Ovary (tissue), 9 donors: Measurements from ENCODE around the gene LGR6. TPM values are rescaled to one million over a fixed set of nuclear protein-coding genes. Genes with fewer than 3 reads are reported as not detected.
A peak's percentile ranks its signal among the peaks of the same experiment; 100 is the strongest.

Experiments used
- DNase-seq, 5 donors: peaks; one replicate each; pipeline ENCODE4 v3.0.0-alpha.2; 2019 to 2020
- H3K27ac ChIP-seq, 2 donors: fragments of 200-600 bp; one replicate each; pipeline versions ENCODE4 v1.5.1 to v1.8.0; 2019 to 2022
- H3K27me3 ChIP-seq: fragments of 200-600 bp; one replicate; pipeline ENCODE4 v1.8.0; 2022
- H3K36me3 ChIP-seq: fragments of 200-600 bp; sonication (generic); one replicate; pipeline ENCODE4 v1.5.1; 2019
- H3K4me1 ChIP-seq: one replicate; pipeline ENCODE4 v1.8.1; 2013; ENCODE audit warnings: mild to moderate bottlenecking, moderate library complexity; ENCODE audit not compliant: insufficient read depth
- H3K4me3 ChIP-seq: fragments of 200-600 bp; sonication (generic); one replicate; pipeline ENCODE4 v1.5.1; 2017
- H3K9me3 ChIP-seq, 2 donors: fragments of 200-600 bp in 1 of 2; sonication (generic) in 1 of 2; one replicate each; pipeline versions ENCODE4 v1.5.1 to v1.8.1; 2013 to 2019; ENCODE audit warnings: mild to moderate bottlenecking in 1 of 2, moderate library complexity in 1 of 2
- EP300 ChIP-seq: sonication (generic); formaldehyde crosslinking; IDR thresholded peaks from one replicate; pipeline ENCODE4 v1.6.1; 2017; ENCODE audit warnings: antibody characterized with exemption
- POLR2A ChIP-seq: fragments of 450-650 bp; IDR thresholded peaks from one replicate; pipeline ENCODE4 v1.6.1; 2017; ENCODE audit warnings: antibody characterized with exemption, mild to moderate bottlenecking, moderate library complexity
- WGBS, 3 donors: extraction: QIAGEN DNeasy Blood & Tissue Kit in 1 of 3; methylation state at CpG; one replicate each; pipeline versions ENCODE4 v1.1.5 to v1.1.7; 2013 to 2017; 5-methylcytosine and 5-hydroxymethylcytosine counted together
- intact Hi-C, 4 donors: fragments of 100-400 bp; cut with DNase I; formaldehyde crosslinking; loops; one replicate each; pipeline versions ENCODE4 v1.11.0 to v1.15.1; 2022 to 2023
- polyA plus RNA-seq, 2 donors: library from polyadenylated mRNA; stranded (reverse); fragments of 200-250 nt in 1 of 2; fragments of 350-450 nt in 1 of 2; fragmentation: Illumina TruSeq in 1 of 2; extraction: RNeasy Lipid Tissue Mini Kit (QIAGEN cat#74804) in 1 of 2; gene quantifications; one replicate each; pipeline ENCODE4 v1.2.3, GENCODE V29; 2013 to 2014
- total RNA-seq, 7 donors: library from RNA; depleted of rRNA in 2 of 7; stranded (reverse); fragments of >200 nt in 2 of 7; fragmentation: NEBNext Ultra II Directional in 3 of 7; extraction: Animal tissue kit (Norgen Biotek cat#: 25700) in 3 of 7; gene quantifications; one replicate each; pipeline versions ENCODE4 v1.1.0 to v1.2.4, GENCODE V29; 2016 to 2023
- TF ChIP-seq, protein P1 (sequence below), 3 donors: fragments of 450-650 bp in 2 of 3; fragments of 200-600 bp in 1 of 3; IDR thresholded peaks; one replicate each; pipeline versions ENCODE4 v1.5.1 to v1.8.0; 2016 to 2022; ENCODE audit warnings: antibody characterized with exemption in 3 of 3, mild to moderate bottlenecking in 1 of 3
- donor health status: DM: no; HTN: no; CAD: no; lungs with moderate emphysema.
- donor health status: DM: no; HTN: no; CAD: no.
- donor health status: Bipolar disorder and iron deficiency.
- donor health status: DM: yes; HTN: yes; CAD: no.
- donor health status: DM: no; HTN: no; CAD: no.
- donor health status: DM: yes; HTN: yes; CAD: no.

Gene LGR6
- total and polyA plus RNA-seq, 9 donors: 0.24 to 12.4 (median 1.4) TPM

DNA sequence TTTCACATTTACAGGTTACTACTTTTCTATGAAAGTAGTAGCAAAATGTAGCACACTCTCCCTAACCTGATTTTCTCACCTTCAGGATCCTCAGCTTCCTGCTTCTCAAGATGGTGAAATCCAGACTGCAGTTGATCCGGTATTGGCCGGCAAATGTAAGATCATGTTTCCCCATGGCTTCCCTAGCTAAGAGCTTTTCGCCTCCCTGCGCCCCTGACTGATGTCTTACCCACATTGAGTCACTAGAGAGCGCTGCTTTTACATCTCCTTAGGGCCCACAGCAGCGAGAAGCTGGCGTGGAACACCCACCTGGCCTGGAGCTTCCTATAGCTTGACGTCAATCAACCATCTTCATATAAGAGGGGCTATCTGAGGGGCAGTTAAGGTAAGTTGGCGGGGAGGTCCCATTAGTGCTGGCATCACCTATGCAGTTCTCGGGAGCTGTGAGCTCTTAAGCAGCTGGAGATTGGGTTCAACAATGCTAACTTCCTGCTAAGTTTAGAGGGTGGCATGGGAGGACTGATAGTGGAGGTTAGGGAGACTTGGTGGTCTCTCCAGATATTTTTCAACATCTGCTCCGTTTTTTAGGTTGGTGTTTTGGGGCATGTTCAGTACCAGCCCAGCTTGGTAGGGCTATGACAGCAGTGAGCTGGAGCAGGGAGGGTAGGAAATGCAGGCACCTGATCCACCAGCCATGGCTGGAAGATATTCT, 38.7 kb upstream of the LGR6 start:
- 23 to 33% (median 28%) methylated on average over 11 of the region's 11 CpGs for WGBS, 3 donors
- intact Hi-C loops: no loop called here
- H3K36me3 ChIP-seq: no peaks in the 10 kb centered on the region

DNA sequence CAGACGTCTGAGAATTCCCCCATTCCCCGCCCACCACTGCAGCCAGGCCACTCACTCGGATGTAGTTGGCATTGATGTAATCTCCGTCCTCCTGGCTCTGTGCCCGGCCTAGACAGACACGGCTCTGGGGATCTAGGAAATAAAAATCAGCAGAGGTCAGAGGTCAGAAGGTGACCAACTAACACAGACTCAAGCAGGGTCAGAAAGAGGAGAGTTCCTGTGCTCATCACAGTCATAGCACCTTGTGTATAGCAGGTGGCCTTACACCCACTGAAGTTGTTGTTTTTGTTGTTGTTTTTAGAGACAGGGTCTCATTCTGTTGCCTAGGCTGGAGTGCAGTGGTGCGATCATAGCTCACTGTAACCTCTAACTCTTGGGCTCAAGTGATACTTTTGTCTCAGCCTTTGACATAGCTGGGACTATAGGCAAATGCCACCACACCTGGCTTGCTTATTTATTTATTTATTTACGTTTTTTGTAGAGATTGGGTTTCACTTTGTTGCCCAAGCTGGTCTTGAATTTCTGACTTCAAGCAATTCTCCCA, 38.0 kb upstream of the LGR6 start:
- Histone ChIP-seq H3K27ac (no peak overlapping the region), H3K27me3 (no peaks in the 10 kb centered on the region), H3K36me3 (no peaks in the 10 kb centered on the region), H3K9me3 (no peaks in the 10 kb centered on the region), H3K4me1 (peaks cover 14% of the 10 kb centered on the region), H3K4me3 (no peak overlapping the region)
- TF ChIP-seq EP300 (no peak), POLR2A (no peak)
- TF ChIP-seq, protein P1, sequence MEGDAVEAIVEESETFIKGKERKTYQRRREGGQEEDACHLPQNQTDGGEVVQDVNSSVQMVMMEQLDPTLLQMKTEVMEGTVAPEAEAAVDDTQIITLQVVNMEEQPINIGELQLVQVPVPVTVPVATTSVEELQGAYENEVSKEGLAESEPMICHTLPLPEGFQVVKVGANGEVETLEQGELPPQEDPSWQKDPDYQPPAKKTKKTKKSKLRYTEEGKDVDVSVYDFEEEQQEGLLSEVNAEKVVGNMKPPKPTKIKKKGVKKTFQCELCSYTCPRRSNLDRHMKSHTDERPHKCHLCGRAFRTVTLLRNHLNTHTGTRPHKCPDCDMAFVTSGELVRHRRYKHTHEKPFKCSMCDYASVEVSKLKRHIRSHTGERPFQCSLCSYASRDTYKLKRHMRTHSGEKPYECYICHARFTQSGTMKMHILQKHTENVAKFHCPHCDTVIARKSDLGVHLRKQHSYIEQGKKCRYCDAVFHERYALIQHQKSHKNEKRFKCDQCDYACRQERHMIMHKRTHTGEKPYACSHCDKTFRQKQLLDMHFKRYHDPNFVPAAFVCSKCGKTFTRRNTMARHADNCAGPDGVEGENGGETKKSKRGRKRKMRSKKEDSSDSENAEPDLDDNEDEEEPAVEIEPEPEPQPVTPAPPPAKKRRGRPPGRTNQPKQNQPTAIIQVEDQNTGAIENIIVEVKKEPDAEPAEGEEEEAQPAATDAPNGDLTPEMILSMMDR (IDR thresholded peaks at IDR 0.05): no peak
- DNase-seq: peak in 1 of 5 donors; percentile 61
- intact Hi-C loops: no loop called here
- 39 to 46% (median 42%) methylated on average over 8 of the region's 8 CpGs for WGBS, 3 donors

More for the DNA sequence above, 38.7 kb upstream of the LGR6 start:
- Histone ChIP-seq H3K4me1 (peaks cover 10% of the 10 kb centered on the region), H3K27me3 (no peaks in the 10 kb centered on the region), H3K9me3 (no peaks in the 10 kb centered on the region), H3K4me3 (no peak overlapping the region), H3K27ac (no peak overlapping the region)
- DNase-seq: peak in 3 of 5 donors; percentile 56 to 62 (median 56)
- TF ChIP-seq, protein P1 (IDR thresholded peaks at IDR 0.05): peak in 1 of 3 donors; percentile 34
- no peak for TF ChIP-seq EP300

DNA sequence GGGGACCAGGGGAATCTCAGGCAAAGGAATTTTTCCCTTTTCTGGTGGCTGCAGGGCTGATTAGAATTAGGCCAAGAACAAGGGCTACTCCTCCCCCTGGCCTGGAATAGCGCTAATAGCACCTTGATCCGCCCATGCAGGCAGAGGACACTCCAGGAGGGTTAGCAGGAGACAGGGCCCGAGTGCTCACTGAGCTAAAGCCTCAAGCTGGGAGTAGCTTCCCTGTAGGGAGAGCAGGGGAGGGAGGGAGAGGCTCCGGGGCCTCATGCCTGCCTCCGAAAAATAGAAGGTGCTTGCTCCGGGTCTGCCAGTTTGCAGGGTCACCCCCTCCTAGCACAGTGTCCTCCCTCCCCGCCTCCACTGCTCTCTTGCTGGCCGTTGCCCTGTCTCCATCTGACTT, 37.0 kb upstream of the LGR6 start:
- no peak overlapping the region for H3K27ac ChIP-seq
- no peaks in the 10 kb centered on the region for H3K27me3 ChIP-seq
- H3K36me3 ChIP-seq: no peaks in the 10 kb centered on the region
- no peaks in the 10 kb centered on the region for H3K9me3 ChIP-seq
- DNase-seq: no peak
- no peak overlapping the region for H3K4me3 ChIP-seq
- TF ChIP-seq, protein P1 (IDR thresholded peaks at IDR 0.05): no peak
- TF ChIP-seq POLR2A: no peak
- no peak for TF ChIP-seq EP300
- intact Hi-C loops: no loop called here
- peaks cover 17% of the 10 kb centered on the region for H3K4me1 ChIP-seq
- WGBS, 3 donors: 77 to 84% (median 82%) methylated on average over 8 of the region's 8 CpGs

GRCh38 chr1:202157945-202158344, 35.7 kb upstream of the LGR6 start:
- no peaks in the 10 kb centered on the region for H3K9me3 ChIP-seq
- H3K4me1 ChIP-seq: peaks cover 24% of the 10 kb centered on the region
- no peak overlapping the region for H3K27ac ChIP-seq
- WGBS, 3 donors: 94 to 97% (median 94%) methylated on average over 10 of the region's 10 CpGs
- no peaks in the 10 kb centered on the region for H3K36me3 ChIP-seq
- no peaks in the 10 kb centered on the region for H3K27me3 ChIP-seq
- no peak for DNase-seq
- H3K4me3 ChIP-seq: no peak overlapping the region
- TF ChIP-seq POLR2A (no peak), EP300 (no peak)
- TF ChIP-seq, protein P1 (IDR thresholded peaks at IDR 0.05): no peak
- intact Hi-C loops: no loop called here
